Immature natural killer cell (primary cell): ENCODE results near the gene CDH13. TPM values are rescaled to one million over a fixed set of nuclear protein-coding genes. Genes with fewer than 3 reads are reported as not detected.

ENCODE experiments used
- DNase-seq, 3 donors: peaks; one replicate each; pipeline ENCODE4 v3.0.0; 2022; ENCODE audit warnings: mixed read lengths in 1 of 3
- H3K27ac Mint-ChIP-seq, 6 donors: one replicate each; pipeline ENCODE4 v1.8.0; 2020; ENCODE audit warnings: mixed read lengths in 6 of 6, mild to moderate bottlenecking in 5 of 6, inconsistent platforms in 4 of 6, moderate library complexity in 3 of 6
- H3K27me3 Mint-ChIP-seq, 3 donors: one replicate each; pipeline ENCODE4 v1.8.0; 2020 to 2021; ENCODE audit warnings: low read depth in 3 of 3, mild to moderate bottlenecking in 3 of 3, mixed read lengths in 3 of 3, moderate library complexity in 3 of 3, inconsistent platforms in 1 of 3
- H3K36me3 Mint-ChIP-seq, 3 donors: one replicate each; pipeline ENCODE4 v1.8.0; 2020; ENCODE audit warnings: mixed read lengths in 3 of 3, inconsistent platforms in 2 of 3, mild to moderate bottlenecking in 2 of 3
- H3K4me1 Mint-ChIP-seq, 2 donors: one replicate each; pipeline ENCODE4 v1.8.0; 2020; ENCODE audit warnings: inconsistent platforms in 2 of 2, mild to moderate bottlenecking in 2 of 2, mixed read lengths in 2 of 2, moderate library complexity in 1 of 2
- H3K4me3 Mint-ChIP-seq, 5 donors: one replicate each; pipeline ENCODE4 v1.8.0; 2020; ENCODE audit warnings: mild to moderate bottlenecking in 5 of 5, mixed read lengths in 5 of 5, inconsistent platforms in 3 of 5, moderate library complexity in 3 of 5
- H3K9me3 Mint-ChIP-seq, 6 donors: one replicate each; pipeline ENCODE4 v1.8.0; 2020; ENCODE audit warnings: mild to moderate bottlenecking in 6 of 6, mixed read lengths in 6 of 6, inconsistent platforms in 4 of 6, moderate library complexity in 3 of 6
- polyA plus RNA-seq, 3 donors: library from polyadenylated mRNA; unstranded; fragments of 300-500 nt; fragmentation: Illumina TruSeq; gene quantifications; one replicate each; pipeline ENCODE4 v1.2.3, GENCODE V29; 2021

The CDH13 gene
- polyA plus RNA-seq, 3 donors from 2014 or later: not detected

DNA sequence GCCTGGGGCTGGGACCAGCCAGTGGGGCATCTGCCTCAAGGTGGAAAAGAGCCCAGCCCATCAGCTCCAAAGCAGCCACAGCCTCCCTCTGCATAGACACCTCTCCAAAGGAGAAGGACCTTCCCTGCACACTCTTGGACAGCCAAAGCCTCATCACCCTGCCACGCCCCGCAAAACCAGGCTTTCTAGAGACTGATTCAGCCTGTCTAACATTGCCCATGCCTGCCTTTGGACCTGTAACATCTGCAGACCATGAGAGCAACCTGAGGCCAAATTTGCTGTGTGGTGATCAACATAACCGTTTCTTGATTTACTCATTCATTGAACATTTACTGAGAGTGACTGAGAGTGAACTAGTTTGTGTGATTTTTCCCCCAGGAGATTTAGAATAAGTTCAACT lies 961.3 kb downstream of the CDH13 start:
- no peaks in the 10 kb centered on the region for H3K36me3 Mint-ChIP-seq
- H3K4me3 Mint-ChIP-seq: no peak overlapping the region
- DNase-seq: no peak
- H3K4me1 Mint-ChIP-seq: no peaks in the 10 kb centered on the region
- H3K27ac Mint-ChIP-seq: no peak overlapping the region
- H3K9me3 Mint-ChIP-seq: no peaks in the 10 kb centered on the region
- peaks cover 0 to 4% (median 2%) of the 10 kb centered on the region in 3 donors for H3K27me3 Mint-ChIP-seq

DNA sequence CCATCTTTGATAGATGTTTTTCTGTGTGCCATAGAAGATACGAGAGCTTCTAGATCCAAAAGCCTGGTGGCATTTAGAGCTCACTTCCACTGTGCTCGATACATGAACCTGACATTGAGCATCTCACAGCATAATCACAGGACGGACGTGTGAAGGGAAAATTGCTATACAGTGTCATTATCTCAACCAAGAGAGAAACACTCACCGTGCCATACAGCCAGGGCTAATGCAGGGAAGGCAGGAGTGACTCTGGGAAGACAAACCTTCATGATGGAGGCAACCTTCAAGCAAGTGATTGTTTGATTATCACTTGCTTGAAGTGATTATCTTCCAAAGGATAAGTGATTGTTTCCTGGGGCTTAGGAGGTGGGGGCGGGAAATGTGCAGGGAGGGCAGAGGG lies 962.8 kb downstream of the CDH13 start:
- Mint-ChIP-seq H3K27ac (no peak overlapping the region), H3K36me3 (no peaks in the 10 kb centered on the region), H3K4me1 (no peaks in the 10 kb centered on the region), H3K9me3 (peaks cover 0 to 2% (median 0%) of the 10 kb centered on the region in 6 donors), H3K27me3 (peaks cover 0 to 4% (median 2%) of the 10 kb centered on the region in 3 donors), H3K4me3 (no peak overlapping the region)
- DNase-seq: no peak

DNA sequence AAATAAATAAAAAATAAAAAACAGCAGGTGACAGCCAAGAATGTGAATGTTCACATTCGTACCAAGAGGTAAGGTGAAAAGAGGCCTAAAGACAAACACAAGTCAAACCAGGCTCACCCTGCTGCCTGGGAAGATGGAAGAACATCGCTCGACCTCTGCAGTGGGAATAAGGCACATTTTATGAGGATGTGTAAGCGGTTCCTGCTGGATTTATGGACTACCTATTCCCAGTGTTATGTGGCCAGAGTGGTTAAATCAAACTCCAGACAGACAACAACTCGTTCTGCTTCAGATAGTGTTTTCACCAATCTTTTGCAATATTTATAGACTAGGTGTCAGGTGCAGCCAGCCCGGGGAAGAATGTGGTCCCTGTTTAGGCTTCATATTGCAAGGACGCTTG lies 966.0 kb downstream of the CDH13 start:
- Mint-ChIP-seq H3K9me3 (peaks cover 0 to 2% (median 0%) of the 10 kb centered on the region in 6 donors), H3K4me3 (no peak overlapping the region), H3K4me1 (no peaks in the 10 kb centered on the region), H3K36me3 (no peaks in the 10 kb centered on the region), H3K27me3 (peaks cover 0 to 8% (median 2%) of the 10 kb centered on the region in 3 donors), H3K27ac (no peak overlapping the region)
- DNase-seq: no peak

DNA sequence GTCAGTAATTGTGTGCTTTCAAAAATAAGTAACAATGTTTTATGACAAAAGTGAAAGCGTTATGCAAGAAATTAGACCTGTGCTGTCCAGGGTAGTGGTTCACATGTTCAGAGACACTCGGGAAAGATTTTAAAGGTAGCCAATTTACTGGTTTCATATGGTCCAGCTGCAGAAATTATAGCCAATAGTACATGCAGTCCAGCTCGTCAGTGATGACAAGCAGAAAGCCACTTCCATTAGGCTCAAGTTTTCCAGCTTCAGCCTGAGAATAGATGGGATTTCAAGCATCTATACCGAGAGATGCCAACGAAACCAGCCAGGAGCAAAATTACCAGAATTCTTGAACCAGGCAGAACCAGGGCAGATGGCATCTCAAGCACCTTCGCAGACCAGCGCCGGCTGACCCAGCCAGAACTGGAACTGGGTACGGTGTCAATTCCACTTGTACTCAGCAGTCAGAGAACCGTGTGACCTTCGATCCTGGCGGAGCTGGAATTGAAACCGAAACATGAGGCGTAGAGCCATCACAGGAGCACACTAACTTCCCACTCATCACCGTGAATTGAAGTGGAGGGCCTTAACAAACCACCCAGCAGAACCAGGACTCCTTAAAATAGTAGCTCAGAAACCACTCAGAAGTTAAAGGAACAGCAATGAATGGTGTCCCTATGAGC lies 973.2 kb downstream of the CDH13 start:
- no peak for DNase-seq
- no peak overlapping the region for H3K4me3 Mint-ChIP-seq
- H3K27me3 Mint-ChIP-seq: peaks cover 0 to 8% (median 0%) of the 10 kb centered on the region in 3 donors
- no peaks in the 10 kb centered on the region for H3K9me3 Mint-ChIP-seq
- H3K4me1 Mint-ChIP-seq: no peaks in the 10 kb centered on the region
- H3K36me3 Mint-ChIP-seq: no peaks in the 10 kb centered on the region
- no peak overlapping the region for H3K27ac Mint-ChIP-seq

DNA sequence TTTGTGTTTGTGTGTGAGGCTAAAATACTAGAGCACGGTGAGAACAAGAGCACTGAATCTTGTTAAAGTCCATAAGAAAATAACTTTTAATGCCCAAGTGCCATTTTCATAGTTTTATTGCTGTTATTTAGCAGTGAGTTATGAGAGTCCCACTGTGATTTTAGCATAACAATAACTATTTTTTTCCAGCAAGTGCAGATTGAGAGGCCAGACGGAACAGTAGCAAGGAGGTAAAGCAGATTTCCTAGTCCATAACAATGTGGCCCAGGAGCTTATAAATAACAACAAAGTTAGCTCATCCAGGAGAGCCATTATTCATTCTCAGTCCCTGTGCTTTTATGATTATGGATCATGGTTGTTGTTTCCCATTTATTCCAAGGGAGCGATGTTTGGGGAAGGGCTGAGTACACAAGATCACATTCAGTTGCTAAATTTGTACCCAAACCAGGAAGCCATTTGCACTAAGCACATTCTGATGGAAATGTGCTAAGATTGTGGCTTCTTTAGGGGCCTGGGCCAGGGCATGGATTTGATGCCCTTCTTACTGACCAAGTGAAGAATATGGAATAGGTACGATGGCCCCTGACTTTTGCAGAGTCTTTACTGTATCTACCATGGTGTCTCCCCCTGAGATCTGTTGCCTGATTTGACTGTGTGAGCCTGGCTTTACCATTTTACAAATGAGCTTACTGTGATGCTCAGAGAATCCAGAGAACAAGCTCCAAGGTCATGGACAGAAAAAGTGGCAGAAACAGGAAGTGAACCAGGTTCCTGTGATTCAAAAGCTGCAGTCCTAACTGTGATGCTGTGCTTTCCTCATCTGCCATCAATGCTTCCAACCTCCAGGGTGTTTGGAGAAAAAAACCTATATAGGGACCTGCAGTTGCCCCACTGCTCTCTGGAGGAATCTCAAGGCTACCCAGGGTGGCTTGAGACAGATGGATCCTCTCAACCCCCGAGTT lies 976.3 kb downstream of the CDH13 start:
- H3K27ac Mint-ChIP-seq: no peak overlapping the region
- no peak for DNase-seq
- H3K36me3 Mint-ChIP-seq: no peaks in the 10 kb centered on the region
- H3K4me3 Mint-ChIP-seq: no peak overlapping the region
- peaks cover 0 to 4% (median 0%) of the 10 kb centered on the region in 3 donors for H3K27me3 Mint-ChIP-seq
- no peaks in the 10 kb centered on the region for H3K9me3 Mint-ChIP-seq
- no peaks in the 10 kb centered on the region for H3K4me1 Mint-ChIP-seq

DNA sequence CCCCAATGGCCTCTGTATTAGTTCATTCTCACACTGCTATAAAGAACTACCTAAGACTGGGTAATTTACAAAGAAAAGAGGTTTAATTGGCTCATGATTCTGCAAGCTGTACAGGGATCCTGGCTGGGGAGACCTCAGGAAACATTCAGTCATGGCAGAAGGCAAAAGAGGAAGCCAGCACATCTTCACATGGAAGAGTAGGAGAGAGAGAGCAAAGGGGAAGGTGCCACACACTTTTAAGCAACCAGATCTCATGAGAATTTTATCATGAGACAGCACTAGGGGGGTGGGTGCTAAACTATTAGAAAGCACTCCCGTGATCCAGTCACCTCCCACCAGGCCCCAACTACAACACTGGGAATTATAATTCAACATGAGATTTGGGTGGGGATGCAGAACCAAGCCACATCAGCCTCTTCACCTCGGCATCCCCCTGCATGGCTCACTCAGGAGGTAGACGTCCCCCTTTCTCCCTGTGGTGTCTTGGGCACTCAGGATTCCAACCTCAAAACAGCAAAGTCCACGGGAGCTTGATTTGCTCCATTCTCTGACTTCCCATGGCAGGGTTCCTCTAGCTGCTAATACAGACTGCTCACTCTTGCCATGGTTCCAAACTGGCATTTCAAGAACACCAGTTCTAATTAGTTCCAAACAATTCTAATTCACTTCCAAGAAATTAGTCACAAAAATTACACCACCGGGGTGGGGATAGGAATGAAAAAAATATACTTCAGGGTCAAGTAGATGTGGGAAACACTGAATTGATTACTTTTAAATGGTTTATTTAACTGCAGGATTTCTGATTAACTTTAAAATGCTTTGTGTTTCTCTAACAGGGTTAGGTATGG lies 977.2 kb downstream of the CDH13 start:
- Mint-ChIP-seq H3K36me3 (no peaks in the 10 kb centered on the region), H3K9me3 (no peaks in the 10 kb centered on the region), H3K4me1 (no peaks in the 10 kb centered on the region), H3K4me3 (no peak overlapping the region), H3K27ac (no peak overlapping the region), H3K27me3 (peaks cover 0 to 2% (median 0%) of the 10 kb centered on the region in 3 donors)
- DNase-seq: no peak

DNA sequence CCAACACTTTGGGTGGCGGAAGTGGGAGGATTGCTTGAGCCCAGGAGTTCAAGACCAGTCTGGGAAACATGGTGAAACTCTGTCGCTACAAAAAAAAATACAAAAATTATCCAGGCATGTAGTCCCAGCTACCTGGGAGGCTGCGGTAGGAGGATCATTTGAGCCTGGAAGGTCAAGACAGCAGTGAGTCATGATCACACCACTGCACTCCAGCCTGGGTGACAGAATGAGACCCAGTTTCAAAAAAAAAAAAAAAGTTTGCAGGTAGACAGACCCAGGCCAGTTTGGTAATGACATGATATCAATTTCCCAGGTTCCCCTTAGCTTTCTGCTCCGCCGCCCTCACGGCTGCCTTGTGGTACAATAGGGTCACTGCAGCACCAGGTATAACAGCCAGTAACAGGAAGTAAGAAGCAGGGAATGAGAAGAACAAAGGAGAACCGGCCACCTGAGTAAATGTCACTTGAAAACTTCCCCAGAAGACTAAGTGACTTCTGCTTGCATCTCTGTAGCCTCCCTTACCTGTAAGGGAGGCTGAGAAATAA lies 979.8 kb downstream of the CDH13 start:
- DNase-seq: no peak
- H3K27ac Mint-ChIP-seq: no peak overlapping the region
- no peaks in the 10 kb centered on the region for H3K4me1 Mint-ChIP-seq
- peaks cover 0 to 2% (median 1%) of the 10 kb centered on the region in 3 donors for H3K27me3 Mint-ChIP-seq
- H3K4me3 Mint-ChIP-seq: no peak overlapping the region
- no peaks in the 10 kb centered on the region for H3K9me3 Mint-ChIP-seq
- H3K36me3 Mint-ChIP-seq: no peaks in the 10 kb centered on the region

DNA sequence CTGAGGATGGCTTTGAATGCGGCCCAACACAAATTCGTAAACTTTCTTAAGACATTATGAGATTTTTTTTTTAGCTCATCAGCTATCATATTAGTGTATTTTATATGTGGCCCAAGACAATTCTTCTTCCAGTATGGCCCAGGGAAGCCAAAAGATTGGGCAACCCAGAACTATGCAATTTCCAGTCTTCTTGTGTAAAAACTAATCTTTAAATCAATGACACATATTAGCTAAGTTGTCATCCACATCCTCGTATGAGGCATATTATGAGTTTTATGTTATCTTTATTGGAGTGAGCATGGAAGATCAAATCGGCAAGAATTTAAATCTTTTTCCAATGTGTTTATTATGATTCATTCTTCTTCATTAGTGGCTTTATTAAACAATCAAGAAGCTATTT lies 982.4 kb downstream of the CDH13 start:
- Mint-ChIP-seq H3K27ac (no peak overlapping the region), H3K36me3 (no peaks in the 10 kb centered on the region), H3K9me3 (peaks cover 0 to 4% (median 0%) of the 10 kb centered on the region in 6 donors)

DNA sequence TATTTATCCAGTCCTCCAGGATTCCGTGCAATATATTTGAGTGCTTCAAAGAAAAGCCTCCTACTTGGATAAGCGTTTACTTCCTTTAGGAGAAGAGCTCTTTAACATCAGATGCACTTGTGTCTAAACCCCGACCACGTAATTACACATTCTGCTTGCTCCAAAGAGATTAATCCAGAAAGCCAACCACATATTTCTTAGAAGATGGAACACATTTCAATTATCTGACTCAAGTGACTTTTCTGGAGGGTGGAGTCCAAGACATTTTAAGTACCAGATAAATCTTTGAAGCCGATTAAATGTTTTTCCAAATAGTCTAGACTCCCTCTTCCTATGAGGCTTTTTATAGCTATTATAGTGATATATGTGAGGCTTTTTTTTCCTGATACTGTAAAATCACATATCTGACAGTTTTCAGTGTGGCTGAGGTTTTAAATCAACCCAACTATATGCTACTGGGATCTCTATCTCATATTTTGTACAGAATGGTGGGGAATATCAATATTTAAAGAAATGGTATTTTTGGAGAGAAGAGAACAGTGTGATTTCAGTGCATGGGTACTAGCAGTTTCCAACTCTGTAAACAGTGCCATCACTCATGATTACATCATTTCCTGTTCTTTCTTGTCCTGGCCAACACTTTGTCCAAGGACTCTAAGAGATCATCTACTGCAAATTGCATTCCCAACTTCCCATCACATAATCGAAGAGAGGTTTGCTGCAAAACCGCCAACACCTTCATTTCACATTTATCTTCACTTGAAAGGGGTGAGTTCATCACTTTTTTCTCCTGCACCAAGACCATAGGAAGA lies 988.6 kb downstream of the CDH13 start:
- no peak for DNase-seq
- Mint-ChIP-seq H3K27me3 (peaks cover 1 to 7% (median 4%) of the 10 kb centered on the region in 3 donors), H3K9me3 (peaks cover 0 to 4% (median 0%) of the 10 kb centered on the region in 6 donors), H3K36me3 (no peaks in the 10 kb centered on the region), H3K4me3 (no peak overlapping the region), H3K27ac (no peak overlapping the region), H3K4me1 (no peaks in the 10 kb centered on the region)

More for the DNA sequence above, 982.4 kb downstream of the CDH13 start:
- no peak for DNase-seq
- Mint-ChIP-seq H3K4me1 (no peaks in the 10 kb centered on the region), H3K4me3 (no peak overlapping the region), H3K27me3 (peaks cover 0 to 2% (median 1%) of the 10 kb centered on the region in 3 donors)

DNA sequence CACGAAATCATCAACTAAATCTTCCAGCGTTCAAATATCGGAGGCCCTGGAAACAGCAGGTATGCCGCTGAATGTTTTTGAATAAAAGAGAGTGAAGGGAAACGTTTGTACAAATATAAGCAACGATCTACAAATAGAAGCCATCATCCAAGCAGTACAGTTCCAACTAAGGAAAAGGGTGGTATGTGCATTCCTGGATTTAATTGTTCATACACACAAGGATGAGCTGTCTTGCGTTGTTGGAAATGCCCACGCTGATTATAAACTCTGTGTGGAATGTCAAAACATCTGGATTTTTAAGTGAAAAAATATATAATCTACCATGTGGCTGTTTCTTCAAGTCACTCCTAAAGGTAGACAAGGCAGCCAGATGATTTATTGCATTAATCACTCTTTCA lies 989.2 kb downstream of the CDH13 start:
- Mint-ChIP-seq H3K4me1 (no peaks in the 10 kb centered on the region), H3K36me3 (no peaks in the 10 kb centered on the region), H3K27me3 (peaks cover 1 to 7% (median 4%) of the 10 kb centered on the region in 3 donors), H3K4me3 (no peak overlapping the region), H3K9me3 (peaks cover 0 to 4% (median 0%) of the 10 kb centered on the region in 6 donors), H3K27ac (no peak overlapping the region)
- no peak for DNase-seq

DNA sequence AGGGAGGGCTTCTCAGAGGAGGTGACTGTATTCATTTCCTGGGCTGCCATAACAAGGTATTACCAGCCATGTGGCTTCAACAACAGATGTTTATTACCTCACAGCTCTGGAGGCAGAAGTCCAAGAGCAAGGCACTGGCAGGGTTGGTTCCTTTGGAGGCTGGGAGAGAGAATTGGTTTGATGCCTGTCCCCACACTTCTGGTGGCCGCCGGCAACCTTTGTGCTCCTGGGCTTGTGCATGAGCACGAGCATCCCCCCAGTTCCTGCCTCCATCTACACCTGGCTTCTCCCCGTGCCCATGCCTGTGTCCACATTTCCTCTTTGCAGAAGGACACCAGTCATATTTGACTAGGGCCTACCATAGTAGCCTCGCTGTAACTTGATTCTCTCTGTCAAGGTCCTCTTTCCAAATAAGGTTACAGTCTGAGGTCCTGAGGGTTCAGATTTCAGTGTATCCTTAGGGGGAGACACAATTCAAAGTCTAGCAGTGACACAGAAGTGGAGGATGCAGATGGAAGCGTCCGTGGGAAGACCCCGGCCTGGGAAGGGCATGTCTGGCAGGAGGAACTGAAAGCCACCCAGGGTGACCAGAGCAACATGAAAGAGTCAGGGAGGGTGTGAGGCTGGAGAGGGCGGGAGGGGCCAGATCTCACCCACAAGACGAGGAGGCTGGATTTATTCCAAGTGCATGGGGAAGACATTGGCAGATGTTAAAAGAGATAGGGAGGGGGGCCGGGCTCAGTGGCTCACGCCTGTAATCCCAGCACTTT lies 992.8 kb downstream of the CDH13 start:
- Mint-ChIP-seq H3K4me3 (no peak overlapping the region), H3K9me3 (no peaks in the 10 kb centered on the region), H3K27me3 (peaks cover 0 to 5% (median 4%) of the 10 kb centered on the region in 3 donors), H3K27ac (no peak overlapping the region), H3K36me3 (no peaks in the 10 kb centered on the region), H3K4me1 (no peaks in the 10 kb centered on the region)
- no peak for DNase-seq

DNA sequence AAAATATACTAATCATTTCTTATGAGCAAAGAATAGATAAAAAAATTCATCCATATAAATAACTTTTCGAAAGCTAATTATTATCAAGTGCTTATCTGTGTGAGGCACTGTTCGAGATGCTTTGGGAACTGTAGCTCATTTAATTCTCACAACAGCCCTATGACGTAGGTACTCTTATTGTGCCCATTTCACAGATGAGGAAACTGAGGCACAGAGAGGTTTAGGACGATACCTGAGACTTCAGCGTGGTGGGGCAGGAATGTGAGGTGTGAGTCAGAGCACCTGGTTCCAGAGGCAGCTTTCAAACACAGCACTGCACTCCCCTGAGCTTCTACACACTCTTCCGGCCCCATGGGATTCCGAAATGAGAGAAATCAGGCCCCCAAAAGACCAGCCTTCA lies 995.2 kb downstream of the CDH13 start:
- no peaks in the 10 kb centered on the region for H3K4me1 Mint-ChIP-seq
- no peak overlapping the region for H3K27ac Mint-ChIP-seq
- DNase-seq: no peak
- no peaks in the 10 kb centered on the region for H3K36me3 Mint-ChIP-seq
- peaks cover 0 to 3% (median 0%) of the 10 kb centered on the region in 3 donors for H3K27me3 Mint-ChIP-seq
- H3K9me3 Mint-ChIP-seq: no peaks in the 10 kb centered on the region
- H3K4me3 Mint-ChIP-seq: no peak overlapping the region
